Activated effector memory CD4-positive, alpha-beta T cell treated with Interleukin-2 at 50 U/mL for 16 hours (primary cell): ENCODE results near the gene FAU.

Source experiments
- DNase-seq: peaks from one replicate; pipeline ENCODE4 v3.0.0-alpha.2; 2020

FAU gene

DNA sequence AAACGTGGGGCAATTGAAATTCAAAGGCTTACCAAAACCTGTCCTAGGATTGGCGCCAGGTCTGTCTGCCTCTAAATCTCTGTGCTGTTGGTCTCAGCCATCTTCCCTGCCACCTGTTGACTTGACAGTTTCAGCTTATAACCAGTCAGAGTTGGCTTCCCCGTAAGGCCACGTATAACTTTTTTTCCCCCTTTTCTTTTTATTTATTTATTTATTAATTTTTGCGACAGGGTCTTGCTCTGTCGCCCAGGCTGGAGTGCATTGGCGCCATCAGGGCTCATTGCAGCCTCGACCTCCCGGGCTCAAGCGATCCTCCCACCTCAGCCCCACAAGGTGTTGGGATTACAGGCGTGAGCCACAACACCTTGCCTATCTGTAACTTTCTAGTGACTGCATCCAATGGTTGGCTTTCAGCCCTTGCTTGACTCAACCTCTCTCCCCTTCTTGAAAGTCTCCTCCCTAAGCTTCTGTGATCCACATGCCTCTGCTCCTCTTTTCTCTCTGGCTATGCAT, 13.8 kb upstream of the FAU start:
- no peak for DNase-seq

- DNase-seq: peak; percentile 73
These were observed 13.2 kb upstream of the FAU start for GRCh38 chr11:65134952-65135632.

- peak; percentile 90 for DNase-seq
These were observed 12.5 kb upstream of the FAU start, which contains the start of gene SYVN1 for GRCh38 chr11:65134240-65134951. SYVN1 (minus strand) TSS chr11:65134519; CDS start chr11:65133601, 918 bp downstream.

DNA sequence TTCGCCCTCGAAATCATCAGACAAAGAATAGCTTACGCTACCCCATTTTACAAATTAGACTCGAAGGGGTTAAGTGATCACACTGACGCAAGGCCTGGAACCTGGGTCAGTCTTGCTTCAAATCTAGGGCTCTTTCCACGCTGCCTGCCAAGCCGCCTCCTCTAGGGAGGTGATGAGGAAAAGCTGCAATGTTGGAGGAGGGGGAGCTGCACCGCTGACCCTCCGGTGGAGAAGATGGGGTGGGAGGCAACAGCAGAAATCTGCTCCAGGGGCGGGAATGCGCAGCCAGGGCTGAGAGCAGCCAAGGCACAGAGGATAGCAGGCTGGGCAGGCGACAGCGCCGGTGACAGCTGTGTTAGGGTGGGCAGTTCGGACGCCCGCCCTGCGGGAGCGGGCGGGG, 11.8 kb upstream of the FAU start:
- DNase-seq: no peak

GRCh38 chr11:65132988-65133700, 11.2 kb upstream of the FAU start:
- peak; percentile 22 for DNase-seq

GRCh38 chr11:65132238-65132987, 10.5 kb upstream of the FAU start:
- DNase-seq: no peak

- DNase-seq: no peak
These were observed 9.9 kb upstream of the FAU start for GRCh38 chr11:65131895-65132237.

GRCh38 chr11:65131417-65131776, 9.5 kb upstream of the FAU start:
- no peak for DNase-seq

DNA sequence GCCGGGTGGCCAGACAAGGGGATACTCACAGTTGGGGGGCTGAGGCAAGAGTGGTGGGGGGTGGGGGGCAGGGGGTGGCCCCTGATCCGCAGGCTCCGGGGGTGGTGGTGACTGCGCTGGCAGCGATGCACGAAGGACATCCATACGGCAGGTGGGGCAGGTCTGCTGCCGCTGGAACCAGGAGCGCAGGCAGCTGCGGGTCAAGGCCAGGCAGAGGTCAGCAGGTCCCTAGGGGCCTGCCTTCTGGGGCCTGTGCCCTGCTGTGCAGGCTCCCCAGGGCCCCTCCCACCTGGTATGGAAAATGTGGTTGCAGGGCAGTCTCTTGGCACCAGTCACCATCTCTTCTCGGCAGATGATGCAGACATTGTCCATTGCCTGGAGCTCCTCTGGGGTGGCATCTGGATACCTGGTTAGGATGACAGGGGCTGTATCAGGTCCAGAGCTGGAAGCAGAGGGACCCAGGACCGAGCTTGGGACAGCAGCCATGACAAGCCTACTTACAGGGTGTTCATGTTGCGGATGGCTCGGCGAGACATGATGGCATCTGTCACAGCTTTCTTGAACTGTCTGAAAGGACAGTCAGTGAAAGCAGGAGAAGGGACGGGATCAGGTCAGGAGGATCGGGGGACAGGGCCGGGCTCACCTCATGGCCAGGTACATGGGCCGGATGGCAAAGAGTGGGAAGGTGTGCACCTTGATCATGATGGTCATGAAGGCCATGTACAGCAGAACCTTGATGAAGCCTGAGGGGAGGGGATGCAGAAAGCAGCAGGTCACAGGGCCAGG, 8.9 kb upstream of the FAU start:
- no peak for DNase-seq

DNA sequence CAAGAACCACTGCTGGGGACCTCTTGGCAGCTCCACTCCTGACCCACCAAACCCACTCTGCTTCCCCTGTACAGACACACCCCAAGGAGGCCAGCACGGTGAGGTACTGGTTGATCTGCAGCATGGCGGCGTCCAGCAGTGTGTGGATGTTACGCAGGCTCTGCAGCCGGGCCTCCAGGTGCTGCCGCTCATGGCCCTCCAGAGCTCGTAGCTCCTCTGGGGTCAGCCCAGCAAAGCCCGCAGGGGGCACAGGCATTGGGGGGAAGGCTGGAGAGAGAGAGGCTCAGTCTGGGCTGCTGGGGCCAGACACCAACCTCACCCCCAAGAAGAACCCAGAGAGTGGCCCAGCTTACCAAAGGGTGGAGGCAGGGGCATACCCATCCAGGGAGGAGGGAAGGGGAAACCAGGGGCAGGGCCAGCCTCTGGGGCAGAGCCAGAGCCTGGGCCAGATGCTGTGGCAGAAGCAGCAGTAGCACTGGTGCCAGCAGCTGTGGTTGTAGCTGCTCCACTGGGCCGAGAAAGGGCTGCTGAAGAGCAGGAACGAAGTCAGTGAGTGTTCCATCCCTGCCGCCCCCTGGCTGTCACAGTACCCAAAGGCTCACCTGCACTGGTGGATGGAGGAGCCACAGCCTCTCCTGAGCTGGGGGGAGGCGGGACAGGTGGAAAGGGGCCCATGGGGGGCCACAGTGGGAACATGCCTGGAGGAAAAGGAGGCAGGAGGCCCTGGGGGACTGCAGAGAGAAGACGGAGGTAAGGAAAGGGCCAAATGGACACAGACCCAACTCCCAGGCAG, 7.9 kb upstream of the FAU start:
- no peak for DNase-seq

- no peak for DNase-seq
These were observed 6.5 kb upstream of the FAU start for GRCh38 chr11:65128182-65129145.

- DNase-seq: no peak
These were observed 5.7 kb upstream of the FAU start for GRCh38 chr11:65127473-65128181.

DNA sequence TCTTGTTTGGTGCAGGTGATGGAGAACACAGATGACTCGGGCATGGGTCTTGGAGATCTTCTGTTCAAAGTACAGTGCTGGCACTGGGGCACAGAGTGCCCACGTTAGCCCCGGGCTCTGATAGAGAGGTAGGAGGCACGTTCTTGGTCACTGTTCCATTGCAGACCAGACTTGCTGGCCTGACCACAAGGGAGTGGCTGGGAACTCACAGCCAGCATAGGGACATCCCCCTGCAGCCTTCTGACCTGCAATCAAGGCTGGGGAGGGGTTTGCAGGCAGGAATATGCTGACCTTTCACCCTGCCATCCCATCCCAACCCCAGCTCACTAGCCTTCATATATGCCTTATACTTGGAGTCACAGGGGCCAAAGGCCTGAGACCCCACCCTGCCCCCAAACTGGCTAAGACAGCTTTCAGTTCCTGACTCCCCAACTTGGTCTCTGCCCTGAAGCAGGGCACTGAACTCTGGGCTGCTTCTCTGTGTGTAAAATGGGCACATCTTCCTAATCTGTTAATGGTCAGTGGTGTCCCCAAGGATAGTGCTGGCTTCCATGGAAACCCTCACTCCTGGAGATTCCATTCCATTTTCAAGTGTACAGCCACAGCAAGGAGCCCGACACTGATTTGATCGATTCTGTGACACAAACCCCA, 4.8 kb upstream of the FAU start:
- DNase-seq: no peak

DNA sequence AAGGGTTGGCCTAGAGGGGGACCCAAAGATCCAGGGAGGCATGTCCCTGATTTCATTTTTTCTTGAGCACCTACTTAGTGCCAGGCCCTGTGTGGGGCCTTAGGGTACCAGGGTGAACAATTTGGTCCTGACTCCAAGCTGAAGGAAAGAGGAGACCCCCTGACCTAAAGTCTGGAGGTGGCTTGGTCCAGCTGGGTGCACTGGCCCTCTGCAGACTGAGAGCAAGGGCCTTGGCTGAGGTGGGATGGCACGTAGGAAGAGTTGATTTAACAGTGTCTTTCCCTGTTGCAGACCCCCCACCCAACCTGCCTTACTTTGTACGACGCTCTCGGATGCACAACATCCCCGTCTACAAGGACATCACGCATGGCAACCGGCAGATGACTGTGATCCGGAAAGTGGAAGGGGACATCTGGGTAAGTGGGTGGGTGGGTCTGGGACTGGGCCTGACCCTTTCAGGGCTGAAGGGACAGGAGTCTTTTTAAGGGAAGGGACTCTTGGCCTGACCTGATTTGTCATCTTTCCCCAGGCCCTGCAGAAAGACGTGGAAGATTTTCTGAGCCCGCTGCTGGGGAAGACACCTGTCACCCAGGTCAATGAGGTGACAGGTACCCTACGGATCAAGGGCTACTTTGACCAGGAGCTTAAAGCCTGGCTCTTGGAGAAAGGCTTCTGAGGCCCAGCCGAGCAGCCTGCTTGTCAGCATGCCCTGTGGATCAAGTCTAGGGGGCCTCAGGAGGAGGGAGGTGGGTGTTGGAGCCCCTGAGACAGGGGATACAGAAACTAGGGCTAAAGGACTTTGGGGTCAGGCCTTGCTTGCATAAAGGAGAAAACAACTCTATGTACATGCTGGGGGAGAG, 3.5 kb upstream of the FAU start:
- DNase-seq: no peak

GRCh38 chr11:65124480-65125196, 2.7 kb upstream of the FAU start:
- no peak for DNase-seq

DNA sequence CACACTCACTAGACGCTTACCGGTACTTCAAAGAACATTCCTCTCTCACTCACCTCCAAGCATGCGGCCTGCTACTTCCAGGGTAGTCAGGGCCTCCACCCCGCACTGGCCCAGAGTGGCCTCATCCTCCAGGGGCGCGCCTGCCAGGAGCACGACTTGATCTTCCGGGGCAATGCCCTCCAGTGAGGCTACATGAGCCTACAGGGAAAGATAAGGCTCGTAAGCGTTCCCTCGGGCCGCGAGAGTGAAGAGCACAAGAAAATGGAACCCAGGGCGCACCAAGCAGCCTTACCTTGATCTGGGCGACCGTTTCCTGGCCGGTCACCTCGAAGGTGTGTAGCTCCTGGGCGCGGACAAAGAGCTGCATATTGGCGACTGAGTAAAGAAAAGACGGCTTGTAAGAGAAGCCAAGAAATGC, 478 bp downstream of the FAU start:
- no peak for DNase-seq

- DNase-seq: no peak
These were observed 1.1 kb downstream of the FAU start for GRCh38 chr11:65120831-65121230.
